HG03280 (cell line): ENCODE results near the gene PLB1.

Source experiments
- ATAC-seq: cut with Tn5 transposase; IDR thresholded peaks from one replicate; pipeline ENCODE4 v1.9.1; 2021; ENCODE audit warnings: mild to moderate bottlenecking, moderate library complexity; ENCODE audit not compliant: unreplicated experiment

Gene PLB1

GRCh38 chr2:28607730-28608499 is 112.1 kb downstream of the PLB1 start:
- no peak for ATAC-seq

GRCh38 chr2:28608500-28609424 is 112.9 kb downstream of the PLB1 start:
- no peak for ATAC-seq

DNA sequence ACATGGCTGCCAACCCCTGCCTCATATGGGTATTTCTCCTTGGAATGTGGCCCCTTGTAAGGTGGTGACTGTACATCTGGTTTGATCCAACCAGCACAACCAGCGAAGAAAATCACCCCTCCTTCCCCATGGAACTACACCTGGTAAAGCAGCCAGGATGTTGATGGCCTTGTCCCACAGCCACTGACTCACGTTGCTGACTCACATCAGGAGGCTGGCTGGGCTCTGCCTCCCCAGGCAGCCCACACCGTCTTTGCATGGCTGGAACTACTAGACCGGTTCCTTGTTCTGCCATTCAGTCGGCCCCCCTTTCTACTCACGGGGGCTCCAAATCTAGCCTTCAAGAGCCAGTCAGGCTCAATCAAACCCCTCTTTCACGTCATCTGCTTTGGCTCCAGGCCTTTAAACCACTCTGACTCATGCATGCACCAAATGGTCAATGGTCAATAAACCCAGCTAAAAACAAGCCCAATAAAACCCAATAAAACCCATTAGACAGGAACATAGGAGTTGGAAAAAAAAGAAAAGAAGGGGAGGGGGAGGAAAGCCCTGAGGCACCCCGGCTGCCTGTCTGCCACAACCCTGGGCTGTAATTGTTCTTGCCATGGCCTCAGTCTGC is 114.8 kb downstream of the PLB1 start:
- ATAC-seq = no peak

DNA sequence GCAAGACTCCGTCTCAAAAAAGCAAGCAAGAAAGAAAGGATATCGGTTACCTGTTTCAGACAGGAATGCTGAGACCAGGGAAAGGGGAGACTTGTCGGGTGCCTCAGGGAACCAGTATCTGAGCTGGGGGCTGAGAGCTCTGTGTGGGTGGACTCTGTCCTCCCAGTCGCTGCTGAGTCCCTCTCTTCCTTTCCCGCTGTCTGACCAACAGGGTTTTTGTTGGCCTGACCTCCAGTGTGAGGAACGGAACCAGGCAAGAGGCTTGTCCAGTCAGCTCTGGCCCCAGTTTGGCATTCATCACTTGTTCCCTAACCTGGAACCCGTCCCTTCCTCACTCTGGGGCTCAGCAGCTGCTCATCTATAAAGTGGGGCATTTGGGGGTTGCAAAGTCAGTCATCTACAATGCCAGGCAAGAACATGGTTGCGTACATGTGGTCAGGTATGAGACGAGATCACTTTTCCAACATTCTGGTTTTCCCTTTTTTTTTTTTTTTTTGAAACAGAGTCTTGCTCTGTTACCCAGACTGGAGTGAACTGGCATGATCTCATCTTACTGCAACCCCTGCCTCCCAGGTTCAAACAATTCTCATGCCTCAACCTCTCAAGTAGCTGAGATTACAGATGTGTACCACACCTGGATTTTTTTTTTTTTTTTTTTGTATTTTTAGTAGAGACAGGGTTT is 116.4 kb downstream of the PLB1 start:
- no peak for ATAC-seq

DNA sequence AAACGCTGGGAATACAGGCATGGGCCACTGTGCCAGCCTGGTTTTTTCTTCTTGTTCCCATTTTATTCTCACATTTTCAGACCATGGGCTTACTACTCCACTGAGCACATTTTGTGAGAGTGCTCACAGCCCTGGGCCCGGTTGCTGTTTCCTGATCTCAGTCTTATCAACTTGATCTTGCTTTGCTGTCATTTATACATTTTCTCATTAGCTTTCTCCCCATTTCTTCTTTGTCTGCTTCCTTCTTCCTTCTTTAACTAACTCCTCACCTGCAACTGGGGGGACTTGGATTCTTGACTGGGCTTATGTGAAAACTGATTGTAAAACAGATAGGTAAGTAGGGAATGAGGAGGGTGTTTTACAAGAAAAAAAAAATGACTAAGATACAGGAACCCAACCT is 117.3 kb downstream of the PLB1 start:
- no peak for ATAC-seq

- no peak for ATAC-seq
Measured at GRCh38 chr2:28613633-28614501, 118.0 kb downstream of the PLB1 start.

DNA sequence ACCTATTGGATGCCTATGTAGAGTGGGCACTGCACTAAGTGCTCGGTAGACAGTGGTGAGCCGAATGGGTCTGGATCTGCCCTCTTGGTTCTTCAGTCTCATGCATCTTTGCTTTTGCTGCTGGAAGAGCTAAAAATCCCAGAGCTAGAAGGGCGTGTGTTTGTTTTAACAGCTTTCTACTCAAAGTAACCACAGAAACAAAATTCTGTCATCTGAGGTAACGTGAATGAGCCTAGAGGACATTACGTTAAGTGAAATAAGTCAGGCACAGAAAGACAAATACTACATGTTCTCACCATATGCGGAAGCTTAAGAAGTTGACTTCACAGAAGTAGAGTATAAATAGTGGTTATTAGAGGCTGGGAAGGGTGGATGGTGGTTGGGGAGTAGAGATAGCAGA is 119.8 kb downstream of the PLB1 start:
- ATAC-seq = no peak

DNA sequence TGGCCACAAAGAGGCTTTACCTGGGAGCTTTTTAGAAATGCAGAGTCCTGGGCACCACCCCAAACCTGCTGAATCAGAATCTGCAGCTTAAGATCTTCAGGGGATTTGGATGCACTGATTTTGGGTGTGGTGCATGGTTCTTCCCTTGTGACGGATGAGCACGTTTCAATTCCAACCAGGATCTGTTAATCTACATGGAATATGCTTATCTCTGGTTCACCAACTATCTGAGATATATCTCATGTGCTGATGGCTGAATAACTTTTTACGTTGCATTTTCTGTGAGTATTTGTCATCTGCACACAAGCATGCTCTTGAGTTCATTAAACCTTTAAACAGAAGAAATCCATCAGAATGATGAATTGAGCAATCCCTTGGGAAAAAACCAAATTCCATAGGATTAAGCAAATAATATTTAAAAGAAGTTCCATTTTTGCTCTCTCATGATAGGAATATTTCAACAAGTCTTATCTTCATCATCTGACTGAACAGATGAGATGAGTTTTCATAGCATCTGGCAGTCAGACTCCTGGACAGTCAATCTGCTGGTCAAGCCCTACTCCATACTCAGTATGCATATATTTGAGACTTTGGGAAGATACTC is 120.6 kb downstream of the PLB1 start:
- no peak for ATAC-seq

DNA sequence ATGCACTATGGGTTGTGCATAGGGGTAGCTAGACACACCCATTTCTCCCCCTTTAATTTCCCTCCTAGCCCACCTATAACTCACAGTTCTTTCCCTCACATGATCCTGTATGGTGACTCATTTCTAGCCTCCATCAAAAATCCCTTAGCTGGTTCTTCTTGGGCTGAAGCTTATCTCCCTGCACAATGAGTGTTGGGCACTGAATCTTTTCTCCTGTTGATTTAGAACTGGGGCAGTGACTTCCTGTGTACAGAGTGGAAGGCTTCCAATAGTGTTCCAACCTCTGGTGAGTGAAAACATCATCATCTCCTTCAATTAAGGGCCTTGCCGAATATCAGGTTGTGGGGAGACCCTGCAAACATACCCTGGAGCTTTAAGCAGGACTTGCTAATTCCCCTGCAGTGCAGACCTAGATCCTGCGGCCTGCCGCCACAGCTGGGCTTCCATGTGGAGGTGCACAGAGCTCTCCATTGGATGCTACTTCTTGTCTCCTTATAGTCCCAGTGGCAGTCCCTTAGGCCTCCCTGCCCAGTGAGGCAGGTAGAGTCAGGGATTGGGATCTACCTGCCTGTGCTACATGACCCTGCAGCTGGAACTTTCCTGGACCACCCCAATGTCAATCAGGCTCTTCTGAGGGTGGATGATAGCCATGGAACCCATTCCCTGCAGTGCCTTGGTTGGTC is 121.8 kb downstream of the PLB1 start:
- ATAC-seq = no peak

GRCh38 chr2:28618221-28619141 is 122.6 kb downstream of the PLB1 start:
- no peak for ATAC-seq

DNA sequence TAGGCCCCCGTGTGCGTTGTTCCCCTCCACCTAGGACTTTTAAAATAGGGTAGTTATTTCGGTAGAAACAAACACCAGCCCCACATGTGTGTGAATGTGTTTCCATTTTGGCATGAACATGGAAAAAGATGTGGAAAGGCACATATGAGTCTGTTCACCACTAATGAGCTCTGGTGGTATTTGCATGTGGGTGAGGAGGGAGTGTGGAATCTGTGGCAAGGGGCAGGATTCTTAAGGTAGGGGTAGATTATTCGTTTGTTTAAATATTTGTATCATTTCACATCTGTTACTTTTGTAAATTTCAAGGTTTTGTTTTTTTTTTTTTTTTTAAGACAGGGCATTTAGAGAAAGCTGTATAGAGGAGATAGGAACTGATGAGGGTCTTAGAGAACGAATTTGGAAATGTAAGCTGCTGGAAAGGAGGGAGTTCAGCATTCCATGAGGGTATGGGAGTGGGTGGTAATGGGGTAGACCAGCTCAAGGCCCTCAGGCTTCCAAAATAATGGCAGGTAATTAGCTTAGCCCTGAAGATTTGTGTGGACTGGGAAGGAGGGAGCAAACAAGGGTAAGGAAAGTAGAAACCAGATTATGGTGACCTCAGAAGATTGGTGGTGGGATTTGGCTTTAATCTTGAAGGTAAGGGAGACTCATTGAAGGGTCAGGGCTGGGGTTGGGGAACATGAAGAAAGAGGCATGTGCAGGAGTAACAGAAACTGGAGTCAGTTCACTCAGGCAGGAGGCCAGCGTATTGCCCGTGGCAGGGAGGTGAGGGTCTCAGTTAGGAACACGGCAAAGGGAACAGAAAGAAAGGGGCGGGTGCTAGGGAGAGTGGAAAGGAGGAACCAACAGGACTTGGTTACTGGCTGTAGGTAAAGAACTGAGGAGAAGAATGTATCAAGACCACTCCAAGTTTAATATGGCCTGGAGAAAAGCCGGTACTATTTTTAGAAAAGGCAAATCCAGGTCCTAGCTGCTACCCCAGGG is 123.6 kb downstream of the PLB1 start:
- no peak for ATAC-seq

DNA sequence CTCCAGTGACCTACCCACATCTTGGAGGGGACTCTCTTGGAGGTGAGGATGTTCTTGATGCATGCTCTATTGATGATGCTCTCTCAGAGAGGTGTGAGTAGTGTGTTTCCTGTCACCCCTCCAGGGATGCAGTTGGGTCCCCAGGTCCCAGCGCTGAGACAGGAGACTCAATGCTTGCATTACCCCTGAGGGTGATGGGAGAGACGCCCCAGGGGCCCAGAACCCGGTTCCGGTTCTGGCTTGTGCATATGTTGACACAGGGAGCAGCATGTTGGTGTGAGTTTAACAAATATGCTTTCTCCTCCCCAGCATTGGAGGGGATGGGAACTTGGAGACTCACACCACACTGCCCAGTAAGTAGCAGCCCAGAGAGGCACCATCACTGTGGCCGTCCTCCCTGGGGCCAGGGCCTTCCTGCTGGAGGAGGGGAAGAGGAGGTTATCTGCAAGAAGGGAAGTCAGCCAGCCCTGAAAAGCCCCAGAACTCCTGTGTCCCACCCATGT is 124.5 kb downstream of the PLB1 start:
- no peak for ATAC-seq

DNA sequence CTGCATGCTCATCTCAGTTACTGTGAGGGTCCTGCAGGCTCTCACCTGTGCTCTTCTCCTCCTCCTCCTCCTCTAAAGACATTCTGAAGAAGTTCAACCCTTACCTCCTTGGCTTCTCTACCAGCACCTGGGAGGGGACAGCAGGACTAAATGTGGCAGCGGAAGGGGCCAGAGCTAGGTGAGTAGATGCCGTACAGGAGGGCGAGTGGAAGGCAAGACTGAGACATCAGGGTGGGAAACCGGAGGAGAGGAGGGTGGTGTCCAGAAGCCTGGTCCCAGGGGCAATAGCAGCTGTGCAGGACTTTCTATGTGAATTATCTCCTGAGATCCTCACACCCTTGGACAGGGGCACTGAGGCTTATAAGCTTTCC is 124.9 kb downstream of the PLB1 start:
- no peak for ATAC-seq

DNA sequence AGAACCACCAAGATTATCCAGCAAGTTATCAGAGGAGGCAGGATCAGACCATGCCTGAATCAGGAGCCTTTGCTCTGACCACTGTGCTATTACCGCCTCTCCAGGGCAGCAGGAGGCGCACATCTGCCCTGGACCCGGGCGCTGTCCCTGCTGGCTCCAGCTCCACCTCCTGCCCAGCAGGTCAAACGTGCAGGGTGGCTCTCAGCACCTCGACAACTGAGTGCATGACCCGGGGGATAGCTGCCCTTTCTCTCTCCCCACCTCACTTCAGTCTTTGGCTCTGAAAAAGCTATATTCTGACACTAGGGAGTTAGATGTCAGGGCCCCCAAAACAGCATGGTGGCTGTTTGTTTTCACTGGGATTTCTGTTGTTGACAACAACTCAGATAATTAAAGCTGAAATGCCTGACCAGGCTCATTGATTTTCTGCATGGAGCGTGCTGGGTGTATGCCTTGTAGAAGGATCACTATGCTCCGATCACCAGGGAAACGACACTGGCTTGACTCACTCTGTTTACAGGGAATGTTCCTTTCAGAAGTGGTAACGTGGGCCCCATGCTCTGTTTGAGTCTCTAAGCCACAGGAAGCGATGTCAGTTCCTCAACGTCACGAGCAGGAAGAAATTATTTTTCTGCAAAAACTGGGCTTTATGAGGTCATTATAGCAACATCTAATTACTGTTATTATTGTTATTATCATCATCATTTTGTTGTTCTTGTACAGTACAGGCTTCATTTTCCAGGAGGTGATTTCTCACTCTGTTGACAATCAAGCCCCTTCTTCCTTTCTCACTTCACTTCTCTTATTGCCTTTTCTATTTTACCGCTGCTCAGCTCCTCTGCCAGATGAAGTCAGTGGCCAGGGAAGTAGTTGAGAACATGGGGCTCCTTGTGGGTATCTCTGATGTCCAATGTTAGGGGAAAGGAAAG is 125.6 kb downstream of the PLB1 start:
- ATAC-seq = no peak

DNA sequence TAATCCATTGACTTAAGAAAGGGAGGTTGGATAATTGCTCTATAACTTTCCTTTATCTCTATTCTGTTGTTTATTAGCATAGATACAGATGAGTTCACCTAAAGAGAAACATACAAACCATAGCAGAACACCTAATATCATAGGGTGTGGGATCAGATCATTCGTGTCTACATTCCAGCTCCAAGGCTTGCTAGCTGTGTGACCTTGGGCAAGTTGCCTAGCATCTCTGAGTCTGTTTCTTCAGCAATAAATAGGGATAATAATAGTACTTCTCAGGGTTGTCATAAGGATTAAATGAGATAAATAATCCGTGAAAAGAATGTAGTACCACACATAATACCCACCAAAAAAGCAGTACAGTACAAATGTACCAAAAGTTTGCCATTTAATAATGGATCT is 126.2 kb downstream of the PLB1 start:
- ATAC-seq = no peak
